Kidney capillary endothelial cell (primary cell): Measurements from ENCODE around the gene AKIRIN2.

Experiments used
- DNase-seq: peaks from one replicate; pipeline ENCODE4 v3.0.0-alpha.2; 2018; ENCODE audit warnings: low spot score

AKIRIN2 gene

DNA sequence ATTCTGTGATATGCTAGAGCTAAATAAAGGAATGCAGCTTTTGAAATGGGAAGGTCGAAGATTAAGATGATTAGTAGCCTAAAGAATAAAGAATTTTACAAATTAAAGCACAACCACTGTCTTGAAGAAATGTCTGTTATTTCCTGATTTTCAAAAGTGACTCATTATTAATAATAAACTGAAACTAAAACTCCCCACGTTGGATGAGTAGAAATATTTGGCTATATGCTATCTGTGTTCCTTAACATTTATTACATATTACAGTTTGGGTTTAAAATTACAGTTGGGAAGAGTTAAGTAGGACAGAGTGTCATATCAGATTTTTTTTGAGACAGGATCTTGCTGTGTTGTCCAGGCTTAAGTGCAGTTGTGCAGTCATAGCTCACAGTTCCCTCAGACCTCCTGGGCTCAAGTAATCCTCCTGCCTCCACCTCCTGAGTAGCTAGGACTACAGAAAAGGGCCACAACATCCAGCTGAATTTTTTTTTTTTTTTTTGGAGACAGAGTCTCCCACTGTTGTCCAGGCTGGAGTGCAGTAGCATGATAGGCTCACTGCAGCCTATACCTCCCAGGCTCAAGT, 47.1 kb downstream of the AKIRIN2 start:
- DNase-seq = no peak

DNA sequence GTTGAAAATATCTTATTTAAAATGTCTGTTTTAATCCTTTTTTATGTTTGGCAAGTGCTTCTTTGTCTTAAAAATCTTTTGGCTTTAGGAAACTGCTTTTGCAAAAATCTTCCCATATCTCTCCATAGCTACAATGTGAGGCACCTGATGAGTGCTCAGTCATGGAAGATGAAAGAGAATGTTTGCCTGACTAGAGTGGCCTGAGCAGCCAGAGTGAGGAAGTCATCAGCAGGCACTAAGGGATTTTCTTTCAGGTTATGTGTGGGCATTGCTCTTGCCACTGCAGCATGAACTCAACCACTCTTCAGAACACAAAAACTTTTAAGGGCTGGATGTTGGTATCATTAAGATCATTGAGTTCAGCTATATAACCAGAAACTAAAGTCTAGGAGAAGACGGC, 47.9 kb downstream of the AKIRIN2 start:
- no peak for DNase-seq

DNA sequence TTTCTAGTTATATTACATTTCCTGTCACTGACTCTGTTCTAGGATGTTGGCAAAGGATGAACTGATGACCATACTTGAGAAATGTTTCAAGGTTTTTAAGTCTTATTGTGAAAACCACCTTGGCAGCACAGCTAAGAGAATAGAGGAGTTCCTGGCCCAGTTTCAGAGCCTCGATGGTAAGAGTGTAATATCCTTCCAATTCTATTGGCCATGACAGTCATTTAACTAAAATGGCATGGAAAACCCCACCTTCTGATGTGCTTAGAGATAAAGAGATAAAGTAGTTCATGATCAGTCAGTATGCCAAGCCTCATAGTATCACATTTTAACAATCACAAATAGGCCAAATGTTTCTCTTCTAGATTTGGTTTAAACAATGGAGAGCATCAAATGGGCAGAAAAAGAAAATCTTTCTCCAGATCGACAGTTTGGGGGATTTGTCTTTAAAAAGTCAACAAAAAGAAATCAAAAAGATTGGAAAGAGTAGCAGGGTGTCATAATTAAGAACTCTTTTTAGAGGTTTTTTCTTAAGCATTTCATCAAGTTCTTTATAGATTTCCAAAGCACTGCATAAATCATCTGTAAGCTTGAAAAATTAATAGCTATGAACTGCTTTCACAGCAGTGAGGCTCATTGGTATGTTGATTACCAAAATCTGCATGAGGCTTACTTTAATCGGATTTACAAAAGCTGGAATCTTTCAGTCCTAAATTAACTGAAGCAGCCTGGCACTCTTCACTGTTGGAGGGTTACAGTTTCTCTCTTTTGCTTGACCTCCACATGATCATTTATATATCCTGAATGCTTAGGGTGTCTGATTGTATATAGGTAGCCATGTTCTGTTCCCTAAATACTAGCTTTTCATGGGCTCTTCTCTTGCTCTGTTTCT, 48.7 kb downstream of the AKIRIN2 start:
- DNase-seq = no peak

- no peak for DNase-seq
These were observed 57.0 kb downstream of the AKIRIN2 start for GRCh38 chr6:87645080-87645479.

GRCh38 chr6:87641065-87641692, 60.9 kb downstream of the AKIRIN2 start:
- no peak for DNase-seq

DNA sequence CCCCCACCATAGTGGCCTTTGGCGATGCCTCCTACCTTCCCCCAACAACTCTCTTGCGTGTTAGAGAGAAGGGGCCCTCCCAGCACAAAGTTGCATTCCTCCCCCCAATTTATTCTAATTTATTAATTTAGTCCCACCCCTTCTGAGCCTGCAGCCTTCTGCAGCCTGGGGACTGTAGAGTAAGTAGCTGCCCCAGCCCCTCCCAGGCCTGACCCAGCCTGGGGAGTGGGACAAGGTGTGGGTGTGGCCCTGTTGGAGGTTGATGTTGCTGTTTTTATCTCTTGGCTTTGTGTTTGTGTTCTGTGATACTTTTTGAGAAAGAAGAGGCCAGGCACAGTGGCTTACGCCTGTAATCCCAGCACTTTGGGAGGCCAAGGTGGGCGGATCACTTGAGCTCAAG, 62.7 kb downstream of the AKIRIN2 start:
- no peak for DNase-seq

DNA sequence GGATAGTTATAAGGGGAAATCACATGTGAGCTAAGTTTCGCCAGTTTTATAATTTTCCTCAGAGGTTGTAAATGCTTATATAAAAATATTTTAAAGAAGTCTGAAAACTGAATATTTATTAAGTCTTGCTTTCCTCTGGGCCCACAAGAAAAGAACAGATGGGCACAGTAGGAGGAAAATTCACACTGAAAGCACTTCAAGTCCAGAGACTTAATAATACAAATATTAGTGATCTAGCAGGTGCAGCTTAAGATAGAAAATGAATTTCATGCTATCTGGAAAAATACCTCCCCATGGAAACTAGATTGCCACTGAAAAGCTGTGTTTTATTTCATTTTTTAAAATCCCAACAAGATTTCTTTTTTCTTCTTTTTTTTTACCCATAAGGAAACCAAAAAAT, 64.9 kb downstream of the AKIRIN2 start:
- no peak for DNase-seq

DNA sequence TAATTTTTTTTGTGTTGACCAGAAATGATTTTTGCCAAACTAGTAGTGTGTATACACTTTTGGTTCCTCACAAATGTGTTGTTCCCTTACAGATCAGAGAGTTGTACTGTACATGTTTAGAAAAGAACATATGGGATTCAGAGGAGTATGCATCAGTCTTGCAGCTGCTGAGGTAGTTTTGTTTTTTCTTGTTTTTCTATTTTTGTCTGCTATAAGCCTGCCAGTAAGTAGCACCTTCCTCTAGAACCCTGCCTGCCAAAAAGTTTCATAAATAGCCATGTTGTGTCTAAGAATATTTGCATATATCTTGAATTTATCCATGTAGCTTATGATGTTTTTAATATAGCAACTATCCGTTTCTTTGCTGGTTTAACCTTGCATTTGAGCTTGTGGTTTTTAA, 65.7 kb downstream of the AKIRIN2 start:
- no peak for DNase-seq

DNA sequence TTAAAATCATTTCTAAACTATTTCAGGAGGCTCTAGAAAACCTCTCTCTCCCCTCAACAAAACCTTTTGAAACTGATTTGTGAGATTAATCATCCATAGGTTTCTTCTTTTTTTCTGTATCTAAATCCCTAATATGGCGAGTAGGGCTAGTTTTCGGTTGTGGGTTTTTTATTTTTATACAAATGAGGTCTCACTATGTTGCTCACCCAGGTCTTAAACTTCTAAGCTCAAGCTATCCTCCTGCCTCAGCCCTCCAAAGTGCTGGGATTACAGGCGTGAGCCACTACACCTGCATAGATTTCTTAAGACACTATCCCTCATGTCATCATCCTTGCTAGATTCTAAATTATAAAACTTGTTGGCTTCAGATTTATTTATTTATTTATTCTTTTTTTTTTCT, 68.2 kb downstream of the AKIRIN2 start:
- no peak for DNase-seq

- DNase-seq = no peak
These were observed 71.3 kb downstream of the AKIRIN2 start for GRCh38 chr6:87630746-87631145.

GRCh38 chr6:87628881-87629280, 73.2 kb downstream of the AKIRIN2 start:
- no peak for DNase-seq

DNA sequence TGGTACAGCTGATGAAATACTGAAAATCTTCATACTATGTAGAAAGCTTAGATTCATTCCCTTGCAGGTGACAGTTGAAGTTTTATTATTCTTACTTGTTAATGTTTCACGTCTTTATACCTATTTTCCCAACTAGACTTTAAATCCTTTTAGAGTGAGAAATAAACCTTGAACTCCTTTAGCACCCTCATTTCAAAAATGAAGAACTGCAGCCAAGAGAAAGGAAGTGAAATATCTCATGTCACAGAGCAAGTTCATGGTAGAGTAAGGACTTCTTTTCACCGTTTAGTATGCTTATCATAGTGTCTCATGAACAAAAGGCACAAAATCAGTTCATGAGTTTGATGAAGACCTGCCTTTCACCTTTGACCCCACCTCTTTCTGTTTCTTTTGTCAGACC, 73.6 kb downstream of the AKIRIN2 start:
- no peak for DNase-seq
